K562 (cell line): ENCODE data around the gene SOSTDC1. TPM values are rescaled to one million over a fixed set of nuclear protein-coding genes. Genes with fewer than 3 reads are reported as not detected.

ENCODE experiments used
- ATAC-seq: fragments of 200-7000 bp; cut with Tn5 transposase; 3 replicates; pipeline ENCODE4 v1.9.1; 2020; ENCODE audit warnings: moderate library complexity
- BruUV-seq: library from RNA; stranded (reverse); fragments of 400-500 nt; replicated peaks from 2 replicates; lab custom pipeline; 2021; lab: Mats Ljungman, UMichigan
- CTCF ChIA-PET: fragments of 300-600 bp; formaldehyde crosslinking; extraction: SDS; loops from one replicate; lab custom pipeline; 2021; ENCODE audit warnings: low intra/inter-chr PET ratio; lab: Yijun Ruan, JAX
- POLR2A ChIA-PET: fragments of 300-600, 350-650 bp; sonication (Branson Sonifier 250); formaldehyde crosslinking; extraction: SDS; loops from one replicate; lab custom pipeline; 2021; ENCODE audit warnings: antibody characterized with exemption, inconsistent platforms; lab: Yijun Ruan, JAX
- DNase-seq, 4 experiments: peaks; one replicate each; pipeline versions ENCODE4 v3.0.0 to v3.0.0-alpha.2; 2011 to 2018; ENCODE audit warnings: low spot score in 3 of 4, mixed read lengths in 3 of 4; ENCODE audit errors: extremely low read depth in 1 of 4
- FAIRE-seq: peaks from 2 replicates; lab custom pipeline; 2011; peaks lifted over from hg19 to GRCh38; lab: Jason Lieb, UNC
- H2AFZ ChIP-seq: 2 replicates; pipeline ENCODE4 v1.6.0; 2011; ENCODE audit warnings: low read depth, low read length, control low read depth, inconsistent platforms
- H3K27ac ChIP-seq: fragments of 200-600 bp; 3 replicates; pipeline ENCODE4 v1.8.0; 2011; ENCODE audit warnings: low read depth, mild to moderate bottlenecking, control low read depth, inconsistent platforms, low read length, moderate library complexity, mixed read lengths; ENCODE audit errors: extremely low read depth
- H3K27me3 ChIP-seq, 2 experiments: fragments of 300-600 bp in 1 of 2; 2 replicates in 1 of 2; 3 replicates in 1 of 2; pipeline versions ENCODE4 v1.6.0 to v1.8.0; 2011; ENCODE audit warnings: inconsistent platforms in 2 of 2, low read length in 2 of 2, mild to moderate bottlenecking in 1 of 2, mixed read lengths in 1 of 2, moderate library complexity in 1 of 2; ENCODE audit not compliant: control insufficient read depth in 2 of 2, insufficient read depth in 2 of 2
- H3K36me3 ChIP-seq: fragments of 300-600 bp; 3 replicates; pipeline ENCODE4 v1.8.0; 2011; ENCODE audit warnings: mild to moderate bottlenecking, low read length, inconsistent platforms; ENCODE audit not compliant: control insufficient read depth, insufficient read depth
- H3K4me1 ChIP-seq, 2 experiments: fragments of 200-600 bp in 1 of 2; replicated peaks in 1 of 2; 2 replicates in 1 of 2; 3 replicates in 1 of 2; pipeline versions ENCODE4 v1.5.1 to v1.8.0; 2011; ENCODE audit warnings: inconsistent platforms in 2 of 2, low read length in 2 of 2, mild to moderate bottlenecking in 1 of 2, mixed read lengths in 1 of 2, moderate library complexity in 1 of 2; ENCODE audit not compliant: control insufficient read depth in 2 of 2, insufficient read depth in 2 of 2
- H3K4me2 ChIP-seq: 2 replicates; pipeline ENCODE4 v1.6.1; 2011; ENCODE audit warnings: low read length, control low read depth, inconsistent platforms, mixed read lengths; ENCODE audit not compliant: insufficient read depth
- H3K4me3 ChIP-seq: fragments of 200-600 bp; sonication (generic), shearing (Covaris generic); 2 replicates; pipeline ENCODE4 v1.5.1; 2016; ENCODE audit warnings: control low read depth, inconsistent platforms
- H3K79me2 ChIP-seq: fragments of 200-600 bp; 3 replicates; pipeline ENCODE4 v1.8.0; 2011; ENCODE audit warnings: low read length, inconsistent platforms; ENCODE audit not compliant: control insufficient read depth, insufficient read depth
- H3K9ac ChIP-seq, 2 experiments: 2 replicates each; pipeline versions ENCODE4 v1.6.0 to v1.6.1; 2011; ENCODE audit warnings: low read depth in 2 of 2, low read length in 2 of 2, control low read depth in 1 of 2, inconsistent platforms in 1 of 2, mild to moderate bottlenecking in 1 of 2, mixed read lengths in 1 of 2; ENCODE audit not compliant: insufficient read depth in 1 of 2
- H3K9me1 ChIP-seq: one replicate; pipeline ENCODE4 v1.6.0; 2011; ENCODE audit warnings: inconsistent platforms, mild to moderate bottlenecking, low read length, moderate library complexity; ENCODE audit not compliant: control insufficient read depth, insufficient read depth
- H3K9me3 ChIP-seq: replicated peaks from 2 replicates; pipeline ENCODE4 v1.5.1; 2011; ENCODE audit warnings: low read depth, low read length, inconsistent platforms; ENCODE audit not compliant: control insufficient read depth, insufficient read depth
- H4K20me1 ChIP-seq: replicated peaks from 2 replicates; pipeline ENCODE4 v1.6.1; 2011; ENCODE audit warnings: low read length, inconsistent platforms, mixed read lengths; ENCODE audit not compliant: control insufficient read depth, insufficient read depth
- CXXC5 ChIP-seq: fragments of 250-450 bp; sonication (Bioruptor Pico); IDR thresholded peaks from 2 replicates; pipeline ENCODE4 v1.8.0; 2022; ENCODE audit warnings: inconsistent platforms, mild to moderate bottlenecking, moderate library complexity
- EGR1 ChIP-seq: fragments of 450-650 bp; conservative IDR thresholded peaks from 2 replicates; pipeline ENCODE4 v1.6.1; 2017; ENCODE audit warnings: mild to moderate bottlenecking
- EP300 ChIP-seq: IDR thresholded peaks from 2 replicates; pipeline ENCODE4 v1.6.1; 2012; ENCODE audit warnings: low read length, improper control_type of control experiment
- HNRNPK ChIP-seq: fragments of 200-400 bp; formaldehyde crosslinking; IDR thresholded peaks from one replicate; pipeline ENCODE4 v1.6.1; 2018; ENCODE audit warnings: mild to moderate bottlenecking, low read depth, low read length; ENCODE audit not compliant: poor library complexity, severe bottlenecking
- MEF2A ChIP-seq: IDR thresholded peaks from 2 replicates; pipeline ENCODE4 v1.6.1; 2011; ENCODE audit warnings: low read depth, mild to moderate bottlenecking, low read length, moderate library complexity; ENCODE audit not compliant: control insufficient read depth
- NFRKB ChIP-seq: fragments of 450-650 bp; IDR thresholded peaks from 2 replicates; pipeline ENCODE4 v1.6.1; 2016; ENCODE audit warnings: low read depth
- RBM25 ChIP-seq: fragments of 200-400 bp; formaldehyde crosslinking; IDR thresholded peaks from 2 replicates; pipeline ENCODE4 v1.6.1; 2018; ENCODE audit warnings: low read length, low read depth, moderate library complexity; ENCODE audit not compliant: severe bottlenecking
- SMARCE1 ChIP-seq: fragments of 450-650 bp; IDR thresholded peaks from 2 replicates; pipeline ENCODE4 v1.7.1; 2016; ENCODE audit warnings: mild to moderate bottlenecking
- SP1 ChIP-seq: sonication (generic); formaldehyde crosslinking; IDR thresholded peaks from 2 replicates; pipeline ENCODE4 v1.8.1; 2022; ENCODE audit warnings: mild to moderate bottlenecking, missing genetic modification reagents
- WGBS: fragments of 100-300 bp; shearing (Covaris generic); methylation state at CpG from one replicate; pipeline ENCODE4 v1.1.6; 2016; ENCODE audit warnings: low coverage, mixed read lengths; ENCODE audit not compliant: insufficient coverage; ENCODE audit errors: missing lambda C conversion rate; 5-methylcytosine and 5-hydroxymethylcytosine counted together
- in situ Hi-C: fragments of 300-500 bp; cut with MboI; formaldehyde crosslinking; loops from 4 replicates; pipeline ENCODE4 v1.15.0; 2018; ENCODE audit warnings: inconsistent platforms, mixed read lengths
- intact Hi-C: fragments of 100-400 bp; cut with micrococcal nuclease; formaldehyde crosslinking; loops from 2 replicates; pipeline ENCODE4 v1.14.2; 2022
- polyA plus RNA-seq, 8 experiments: library from polyadenylated mRNA; depleted of rRNA in 4 of 8; stranded (reverse) in 5 of 8; unstranded in 3 of 8; fragments of >200 nt; fragmentation: Nextera tagmentation in 2 of 8; fragmentation: Illumina TruSeq in 1 of 8; extraction: Ambion mirVana in 2 of 8; extraction: Trizol in 1 of 8; gene quantifications; 2 replicates each; pipeline versions ENCODE4 v1.2.1 to v1.2.3, GENCODE V29; 2011 to 2014; ENCODE audit warnings: inconsistent platforms in 1 of 8, missing spikeins in 1 of 8
- total RNA-seq, 7 experiments: library from RNA; depleted of rRNA in 6 of 7; stranded (reverse); fragments of >200 nt in 6 of 7; fragmentation: Illumina TruSeq in 2 of 7; extraction: Trizol in 2 of 7; gene quantifications; 2 replicates each; pipeline versions ENCODE4 v1.2.1 to v1.2.3, GENCODE V29; 2011 to 2021; ENCODE audit warnings: low replicate concordance in 1 of 7
- TF ChIP-seq, protein P1 (sequence below), 2 experiments: IDR thresholded peaks in 1 of 2; conservative IDR thresholded peaks in 1 of 2; 2 replicates each; pipeline ENCODE4 v1.6.1; 2016; ENCODE audit warnings: low read depth in 2 of 2, mild to moderate bottlenecking in 1 of 2, missing compliant biosample characterization in 1 of 2, missing genetic modification characterization in 1 of 2, moderate library complexity in 1 of 2

Gene SOSTDC1
- total and polyA plus RNA-seq, 9 of the 15 experiments (the other 6 are each of a cell fraction or from before 2014, with no cell fraction given), result 8.3 to 48.6 (median 15.9) TPM

DNA sequence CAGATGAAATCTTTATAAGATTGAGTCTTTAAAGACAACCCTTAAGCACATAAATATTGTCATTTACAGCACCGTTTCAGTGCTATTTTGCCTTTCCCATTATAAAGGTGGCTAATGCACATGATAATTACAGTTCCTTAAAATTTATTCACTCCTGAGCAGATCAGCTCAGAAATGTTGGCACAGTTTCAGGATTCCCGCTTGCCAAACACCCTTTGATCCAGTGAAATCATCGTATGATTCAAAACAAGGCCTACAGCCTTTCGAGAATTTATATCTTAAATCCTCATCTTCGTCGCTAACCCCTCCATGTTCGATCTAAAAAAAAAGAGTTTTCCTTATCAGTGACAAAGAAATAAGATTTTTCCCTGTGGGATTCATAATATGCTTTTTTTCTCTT, 14.1 kb upstream of the SOSTDC1 start:
- H3K4me3 ChIP-seq, result no peak overlapping the region
- ATAC-seq, result no peak
- TF ChIP-seq MEF2A, result no peak
- TF ChIP-seq, all 486 proteins: peak for 0
- no TSS peak for BruUV-seq
- Histone ChIP-seq H3K79me2 (no peaks in the 10 kb centered on the region), H3K27me3 (no peaks in the 10 kb centered on the region), H3K9me1 (no peaks in the 10 kb centered on the region), H3K36me3 (no peaks in the 10 kb centered on the region), H4K20me1 (no peaks in the 10 kb centered on the region), H2AFZ (no peak overlapping the region), H3K9me3 (no peaks in the 10 kb centered on the region), H3K4me1 (peaks cover 2 to 3% of the 10 kb centered on the region in 2 experiments; a peak in 4 of 5 replicates), H3K4me2 (no peak overlapping the region), H3K27ac (no peak overlapping the region), H3K9ac (no peak overlapping the region)
- in situ Hi-C loops (no loop called here), intact Hi-C loops (no loop called here)
- no peak for DNase-seq
- ChIA-PET CTCF (no interaction called here), POLR2A (interaction anchor here (1.0 to 1.4 kb wide), 2 partner anchors 14 to 15 kb away, joined by 3 to 4 read pairs; partner anchors contain the start of gene SOSTDC1)
- FAIRE-seq, result no peak
- WGBS, result 73% methylated on average over 7 of the region's 7 CpGs

DNA sequence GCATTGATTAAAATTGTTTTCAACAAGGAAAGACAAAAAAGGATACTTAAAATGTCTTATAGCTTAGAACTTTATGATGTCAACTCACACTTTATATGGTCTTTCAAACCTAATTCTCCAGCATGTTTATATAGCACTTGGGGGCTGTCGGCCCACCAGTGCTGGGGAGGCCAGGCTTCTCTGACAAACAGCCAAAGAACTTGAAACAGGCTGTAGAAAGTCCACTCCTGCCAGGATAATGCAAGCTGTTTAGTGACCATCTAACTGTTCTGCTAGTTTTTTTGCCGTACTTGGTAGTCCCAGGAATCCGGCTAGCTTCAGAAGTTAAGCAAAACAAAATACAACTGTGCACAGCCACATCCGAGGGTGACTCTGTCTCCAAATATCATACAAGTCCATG, 13.6 kb upstream of the SOSTDC1 start:
- 88% methylated on average over 4 of the region's 4 CpGs for WGBS
- ChIA-PET POLR2A (interaction anchor here (1.0 to 1.4 kb wide), 2 partner anchors 13 to 15 kb away, joined by 3 to 4 read pairs; partner anchors contain the start of gene SOSTDC1), CTCF (no interaction called here)
- TF ChIP-seq NFRKB, result no peak
- TF ChIP-seq HNRNPK, result no peak
- no peak for TF ChIP-seq EGR1
- no peak for TF ChIP-seq EP300
- TF ChIP-seq CXXC5, result no peak
- no peak for TF ChIP-seq RBM25
- no peak for TF ChIP-seq SMARCE1
- TF ChIP-seq SP1 (CRISPR knock-in tag), result no peak
- TF ChIP-seq, protein P1, sequence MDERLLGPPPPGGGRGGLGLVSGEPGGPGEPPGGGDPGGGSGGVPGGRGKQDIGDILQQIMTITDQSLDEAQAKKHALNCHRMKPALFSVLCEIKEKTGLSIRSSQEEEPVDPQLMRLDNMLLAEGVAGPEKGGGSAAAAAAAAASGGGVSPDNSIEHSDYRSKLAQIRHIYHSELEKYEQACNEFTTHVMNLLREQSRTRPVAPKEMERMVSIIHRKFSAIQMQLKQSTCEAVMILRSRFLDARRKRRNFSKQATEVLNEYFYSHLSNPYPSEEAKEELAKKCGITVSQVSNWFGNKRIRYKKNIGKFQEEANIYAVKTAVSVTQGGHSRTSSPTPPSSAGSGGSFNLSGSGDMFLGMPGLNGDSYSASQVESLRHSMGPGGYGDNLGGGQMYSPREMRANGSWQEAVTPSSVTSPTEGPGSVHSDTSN (CRISPR knock-in tag; IDR thresholded peaks at IDR 0.05; ENCODE audit: low read depth), result no peak
- TF ChIP-seq, protein P1 (tag; conservative IDR thresholded peaks at IDR 0.05; ENCODE audit: low read depth), result no peak

More for the DNA sequence above, 13.6 kb upstream of the SOSTDC1 start:
- no peak overlapping the region for H3K27ac ChIP-seq
- no peaks in the 10 kb centered on the region for H4K20me1 ChIP-seq
- no peaks in the 10 kb centered on the region; a peak in 2 of 5 replicates for H3K4me1 ChIP-seq
- intact Hi-C loops, result no loop called here
- H3K27me3 ChIP-seq, result no peaks in the 10 kb centered on the region
- FAIRE-seq, result no peak
- H3K79me2 ChIP-seq, result no peaks in the 10 kb centered on the region
- no peak overlapping the region for H3K4me3 ChIP-seq
- no peak overlapping the region for H3K9ac ChIP-seq
- no peak overlapping the region for H2AFZ ChIP-seq
- DNase-seq, result no peak
- H3K9me1 ChIP-seq, result no peaks in the 10 kb centered on the region
- in situ Hi-C loops, result no loop called here
- ATAC-seq, result no peak
- no peaks in the 10 kb centered on the region for H3K9me3 ChIP-seq
- H3K36me3 ChIP-seq, result no peaks in the 10 kb centered on the region
- no TSS peak for BruUV-seq
- H3K4me2 ChIP-seq, result no peak overlapping the region
